Stimulated activated CD4-positive, alpha-beta T cell treated with anti-CD3 and anti-CD28 coated beads, Interleukin-4, amount 100 ng/mL, for 24 hours (primary cell): ENCODE measurements around the gene USP48.
"Not testable (repeated sequence)": the region's sequence is repeated elsewhere in the genome, so short reads cannot be mapped to it uniquely, and the experiment has no call there.

Experiments used
- DNase-seq: peaks from one replicate; pipeline ENCODE4 v3.0.0-alpha.2; 2020

Gene USP48

DNA sequence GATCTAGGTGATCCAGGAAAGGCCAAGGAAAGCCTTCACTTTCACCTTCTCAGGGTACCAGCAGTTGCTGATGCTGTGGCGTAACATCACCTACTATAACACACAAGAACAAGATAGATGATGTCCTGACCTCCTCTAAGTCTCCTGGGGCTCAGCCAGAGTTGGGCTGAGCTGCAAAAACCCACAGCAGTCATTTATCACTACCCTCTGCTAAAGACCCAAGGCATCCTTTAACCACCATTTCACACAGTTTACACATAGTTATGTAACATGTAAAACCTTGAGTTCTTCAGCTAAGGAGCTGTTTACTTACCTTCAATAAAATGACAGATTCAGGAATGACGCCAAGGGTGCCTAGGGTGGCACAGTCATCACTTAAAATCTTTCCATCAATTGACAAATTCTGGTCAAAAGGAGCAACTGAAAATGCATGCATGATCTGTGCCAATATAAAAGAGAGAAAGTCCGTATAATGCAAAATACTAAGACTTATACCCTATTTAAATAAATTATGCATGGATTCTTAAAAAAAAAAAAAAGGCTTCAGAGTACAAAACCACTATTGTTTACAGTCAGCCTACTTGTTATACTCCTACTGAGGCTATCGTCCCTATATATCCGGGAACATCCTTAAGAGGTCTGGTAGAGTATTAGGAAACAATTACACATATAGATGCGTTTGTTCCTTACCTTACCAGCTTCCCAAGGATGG is 93.1 kb downstream of the USP48 start:
- DNase-seq = no peak

DNA sequence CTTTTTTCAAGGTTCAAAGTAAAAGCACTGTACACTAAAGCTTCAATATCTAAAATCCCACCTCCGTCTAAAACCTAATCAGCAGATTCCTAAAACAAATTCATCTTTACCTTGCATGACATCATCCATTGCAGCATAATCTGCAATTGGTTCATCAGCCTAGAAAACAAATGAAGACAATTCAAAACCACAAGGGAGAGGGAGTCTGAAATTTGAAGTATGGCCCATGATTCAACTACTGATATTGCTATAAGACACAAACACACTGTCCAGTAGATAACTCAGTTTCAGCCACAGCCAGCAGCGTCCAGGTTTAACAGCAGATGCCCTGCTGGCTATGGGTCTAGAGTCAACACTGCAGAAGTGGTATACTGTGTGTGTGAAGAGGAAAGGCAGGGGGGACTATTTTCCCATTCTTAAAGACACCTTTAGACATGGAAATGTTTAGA is 95.8 kb downstream of the USP48 start:
- DNase-seq = no peak

DNA sequence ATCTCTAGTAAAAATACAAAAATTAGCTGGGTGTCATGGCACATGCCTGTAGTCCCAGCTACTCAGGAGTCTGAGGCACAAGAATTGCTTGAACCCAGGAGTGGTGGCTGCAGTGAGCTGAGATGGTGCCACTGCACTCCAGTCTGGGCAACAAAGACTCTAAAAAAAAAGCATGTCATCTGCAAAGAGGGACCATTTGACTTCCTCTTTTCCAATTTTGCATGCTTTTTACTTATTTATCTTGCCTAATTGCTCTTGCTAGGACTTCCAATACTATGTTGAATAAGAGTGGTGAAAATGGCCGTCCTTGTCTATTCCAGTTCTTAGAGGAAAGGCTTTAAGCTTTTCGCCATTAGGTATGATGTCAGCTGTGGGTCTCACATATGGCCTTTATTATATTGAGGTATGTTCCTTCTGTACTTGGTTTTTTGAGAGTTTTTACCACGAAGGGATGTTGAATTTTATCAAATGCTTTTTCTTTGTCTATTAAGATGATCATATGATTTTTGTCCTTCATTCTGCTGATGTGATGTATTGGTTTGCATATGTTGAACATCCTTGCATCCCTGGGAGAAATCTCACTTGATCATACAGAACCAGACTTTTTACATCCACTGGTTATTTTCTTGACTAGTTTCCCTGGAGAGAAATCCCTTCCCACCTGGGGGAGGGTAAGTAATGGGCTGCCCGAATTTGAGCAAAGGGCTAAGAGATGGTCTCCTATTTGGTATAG is 96.8 kb downstream of the USP48 start:
- DNase-seq = no peak

DNA sequence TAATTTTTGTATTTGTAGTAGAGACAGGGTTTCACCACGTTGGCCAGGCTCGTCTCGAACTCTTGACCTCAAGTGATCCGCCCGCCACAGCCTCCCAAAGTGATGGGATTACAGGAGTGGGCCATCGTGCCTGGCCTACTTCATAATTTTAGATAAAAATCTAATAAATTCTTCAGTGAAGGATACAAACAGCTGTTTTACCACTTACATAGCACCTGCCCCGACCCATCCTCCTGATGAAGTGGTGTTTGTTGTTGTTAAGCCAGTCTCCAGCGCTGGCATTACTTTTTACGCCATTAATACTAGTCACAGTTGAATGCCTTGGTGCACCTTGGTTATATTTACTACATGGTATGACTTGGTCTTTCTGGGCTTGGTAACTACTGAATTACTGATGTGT is 101.5 kb downstream of the USP48 start:
- no peak for DNase-seq

DNA sequence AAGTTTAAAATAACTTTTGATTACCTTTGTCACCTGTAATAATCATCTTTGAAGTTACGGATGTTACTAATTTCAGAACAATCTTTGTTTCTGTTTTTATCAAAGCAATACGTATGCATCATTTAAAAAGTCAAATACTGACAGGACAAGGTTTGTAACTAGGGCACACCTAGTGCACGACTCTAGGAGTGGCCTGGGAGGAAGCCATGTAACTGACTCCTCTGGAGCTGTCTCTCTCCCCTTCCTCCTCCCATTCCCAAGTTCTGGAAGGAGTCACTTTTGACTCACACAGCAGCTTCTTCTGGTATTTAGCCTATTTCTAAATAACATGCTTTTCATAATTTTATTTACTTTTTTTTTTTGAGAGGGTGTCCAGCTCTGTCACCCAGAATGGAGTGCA is 102.0 kb downstream of the USP48 start:
- no peak for DNase-seq

DNA sequence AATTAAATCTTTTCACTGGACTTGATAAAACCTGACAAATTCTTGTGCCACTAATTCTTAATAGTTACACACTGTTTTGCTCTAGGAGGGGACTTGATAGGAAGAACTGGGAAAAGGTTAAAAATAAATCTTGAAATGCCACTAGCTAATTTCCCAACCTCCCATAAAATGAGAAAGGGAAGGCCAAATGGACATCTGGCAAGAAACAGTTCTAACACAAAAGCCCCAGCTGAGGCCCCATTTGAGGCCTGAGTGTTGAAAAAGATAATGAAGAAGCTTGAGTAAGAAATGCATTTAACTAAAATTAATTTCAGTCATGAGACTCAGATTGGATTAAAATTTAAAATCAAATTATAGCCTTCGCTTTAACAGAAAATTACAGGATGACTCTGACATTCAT is 102.6 kb downstream of the USP48 start:
- DNase-seq = no peak

DNA sequence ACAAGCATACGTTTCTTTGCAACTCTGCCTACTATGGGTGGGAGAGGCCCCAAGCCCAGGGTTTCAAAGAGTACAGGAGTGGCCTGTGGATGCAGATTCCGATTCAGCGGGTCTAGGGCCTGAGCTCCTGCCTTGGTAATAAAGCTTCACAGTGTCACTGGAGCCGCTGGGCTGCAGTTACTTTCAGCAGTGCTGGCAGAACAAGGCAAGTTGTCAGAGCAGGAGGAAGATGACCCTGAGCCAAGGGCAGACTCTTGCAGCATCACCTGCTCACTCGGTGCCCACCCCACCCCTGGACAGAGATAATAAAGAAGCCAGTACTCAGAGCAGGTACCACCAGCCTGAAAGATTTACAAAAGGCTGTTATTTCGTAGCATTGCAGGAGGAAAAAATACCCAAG is 105.8 kb downstream of the USP48 start:
- DNase-seq = no peak

DNA sequence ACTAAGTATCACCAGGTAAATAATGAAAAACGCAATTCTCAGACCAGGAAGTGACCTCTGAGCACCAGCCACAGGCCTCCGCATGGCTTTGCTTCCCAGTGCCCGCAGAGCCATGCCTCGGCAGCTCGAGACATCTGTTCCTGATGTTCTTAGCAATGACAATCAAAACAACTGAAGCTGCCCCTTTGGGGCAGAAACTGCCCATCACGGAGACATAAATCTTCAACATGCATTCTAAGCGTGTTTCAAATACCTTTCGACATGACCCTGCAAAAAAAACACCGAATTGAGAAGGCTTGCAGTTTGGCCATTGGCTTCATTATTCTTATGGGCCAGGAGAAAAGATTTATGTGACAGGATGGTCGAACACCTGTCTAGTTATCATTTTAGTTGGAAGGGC is 108.0 kb downstream of the USP48 start:
- no peak for DNase-seq

DNA sequence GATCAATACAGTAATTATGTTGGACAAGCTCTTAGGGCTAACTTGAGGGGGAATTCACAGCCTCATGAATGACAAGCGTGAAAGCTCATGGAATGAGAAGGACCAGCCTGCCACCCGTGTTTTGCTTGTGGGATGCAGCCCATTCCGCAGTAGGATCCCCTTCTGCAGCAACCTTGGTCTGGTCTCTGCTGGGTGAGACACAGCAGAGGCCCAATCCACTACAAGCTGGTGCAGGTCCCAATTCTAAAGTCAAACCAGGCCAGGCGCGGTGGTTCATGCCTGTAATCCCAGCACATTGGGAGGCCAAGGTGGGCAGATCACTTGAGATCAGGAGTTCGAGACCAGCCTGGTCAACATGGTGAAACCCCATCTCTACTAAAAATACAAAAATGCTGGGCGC is 109.1 kb downstream of the USP48 start:
- not testable (repeated sequence) for DNase-seq

DNA sequence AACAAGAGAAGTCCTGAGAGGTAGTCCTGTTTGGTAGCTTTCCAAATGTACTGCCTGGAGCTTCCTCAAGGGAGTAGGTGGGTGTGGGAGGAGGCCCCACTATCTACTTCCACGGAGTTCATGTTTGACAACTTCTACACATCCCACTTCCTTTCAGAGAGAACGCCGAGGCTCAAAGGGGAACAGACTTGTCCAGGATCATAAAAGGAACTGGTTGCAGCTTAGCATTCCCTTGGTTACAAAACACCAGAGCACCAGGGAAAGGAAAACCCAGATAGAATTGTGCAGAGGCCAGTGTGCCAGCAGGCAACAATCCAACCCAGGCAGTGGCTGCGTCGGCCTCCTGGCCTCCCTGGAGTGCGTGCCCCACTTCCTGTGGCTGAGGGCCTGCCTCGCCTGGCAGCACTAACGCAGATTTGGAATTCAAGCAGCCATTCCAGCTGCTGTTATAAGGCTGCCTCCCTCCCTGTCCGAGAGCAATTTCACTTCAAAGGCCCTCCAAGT is 109.6 kb downstream of the USP48 start:
- DNase-seq = no peak

DNA sequence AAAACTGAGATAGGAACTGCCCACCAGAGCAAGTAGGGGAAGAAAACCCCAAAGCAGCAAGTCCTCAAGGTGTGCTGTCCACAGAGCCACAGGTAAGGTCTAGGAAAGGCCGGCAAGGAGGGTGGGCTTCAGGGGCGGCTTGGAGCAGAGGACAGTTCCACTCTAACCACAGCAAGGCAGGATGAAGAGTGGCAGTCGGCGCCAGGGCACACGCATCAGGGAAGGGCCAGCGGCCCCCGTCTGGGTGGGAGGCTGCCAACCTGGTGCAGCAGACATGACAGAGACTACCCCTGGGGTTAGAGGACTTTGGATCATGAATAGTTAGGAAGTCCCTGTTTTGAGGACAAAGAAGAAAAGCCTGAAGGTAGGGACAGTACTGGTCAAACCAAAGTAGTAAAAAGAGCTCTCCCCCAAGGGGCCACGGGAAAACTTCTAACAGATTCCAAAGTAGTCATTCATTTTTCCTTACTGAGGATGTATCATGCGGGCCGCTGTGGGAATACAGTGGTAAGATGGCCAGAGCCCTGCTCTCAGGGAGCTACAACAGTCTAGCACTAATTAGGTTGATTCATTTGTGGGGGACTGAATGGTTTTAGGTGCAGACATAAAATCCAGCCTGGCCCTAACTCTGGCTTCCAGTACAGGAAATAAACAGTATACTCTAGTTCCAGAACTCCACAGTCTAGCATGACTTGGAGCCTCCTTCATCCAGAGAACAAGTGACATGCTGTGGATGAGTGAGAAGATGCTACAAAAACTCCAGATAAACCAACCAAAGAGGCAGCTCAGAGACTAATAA is 110.3 kb downstream of the USP48 start:
- DNase-seq = no peak

DNA sequence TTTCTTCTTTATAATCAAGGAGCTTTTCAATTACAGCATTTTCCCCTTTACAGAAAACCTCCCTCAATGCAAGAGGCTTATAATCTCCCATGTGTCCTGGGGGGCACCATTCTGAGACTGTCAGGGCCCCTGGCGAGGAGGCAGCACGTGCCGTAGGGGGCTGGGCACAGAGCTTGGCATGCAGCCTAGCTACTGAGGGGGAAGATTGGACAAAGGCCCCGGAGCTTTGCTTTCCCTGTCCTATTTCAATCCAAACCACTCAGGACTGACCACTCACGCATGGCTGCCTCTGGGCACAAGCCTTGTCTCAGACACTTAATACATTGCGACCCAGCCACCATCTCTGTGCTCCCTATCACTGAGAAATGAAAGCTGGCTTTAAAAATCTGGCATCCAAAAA is 111.0 kb downstream of the USP48 start:
- DNase-seq = no peak

DNA sequence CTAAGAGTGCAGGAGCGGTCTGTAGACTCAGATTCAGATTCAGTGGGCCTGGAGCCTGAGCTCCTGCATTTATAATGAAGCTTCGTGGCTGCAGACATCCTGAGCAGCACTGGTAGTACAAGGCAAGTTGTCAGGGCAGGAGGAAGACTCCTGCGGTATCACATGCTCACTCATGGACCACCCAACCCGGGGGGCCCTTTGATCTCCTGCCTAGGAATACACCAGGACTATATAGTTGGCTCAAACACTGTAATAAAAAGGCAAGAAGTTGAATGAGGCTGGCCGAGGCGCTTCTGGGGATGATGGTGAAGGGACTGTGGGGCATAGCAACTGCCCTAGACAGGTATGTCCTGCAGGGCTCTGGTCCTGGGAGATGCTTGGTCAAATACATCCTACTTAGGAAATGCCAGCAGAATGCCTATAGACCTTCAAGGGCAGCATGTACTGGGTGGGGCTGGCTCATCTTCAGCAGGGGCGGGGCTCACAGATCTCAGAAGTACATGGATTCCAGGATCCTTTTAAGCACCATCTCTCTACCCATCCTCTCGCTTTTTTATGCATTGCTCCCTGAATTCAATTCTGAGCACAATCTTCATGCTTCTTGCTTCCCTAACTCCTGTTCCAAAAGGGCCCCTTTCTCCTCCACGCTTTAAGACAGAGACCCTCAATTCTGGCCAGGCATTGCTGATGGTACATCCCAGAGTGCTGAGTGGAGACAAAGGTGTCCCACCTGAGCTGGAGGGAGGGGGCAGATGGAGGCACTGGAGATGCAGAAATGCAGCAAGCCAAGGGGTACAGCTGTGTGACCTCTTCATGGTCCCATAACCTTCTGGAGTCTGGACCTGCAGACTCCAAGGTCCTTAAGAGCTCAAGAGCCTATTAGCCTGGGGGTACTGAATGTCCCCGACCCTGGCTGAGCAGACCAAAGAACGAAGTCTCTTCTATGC is 111.7 kb downstream of the USP48 start:
- no peak for DNase-seq

DNA sequence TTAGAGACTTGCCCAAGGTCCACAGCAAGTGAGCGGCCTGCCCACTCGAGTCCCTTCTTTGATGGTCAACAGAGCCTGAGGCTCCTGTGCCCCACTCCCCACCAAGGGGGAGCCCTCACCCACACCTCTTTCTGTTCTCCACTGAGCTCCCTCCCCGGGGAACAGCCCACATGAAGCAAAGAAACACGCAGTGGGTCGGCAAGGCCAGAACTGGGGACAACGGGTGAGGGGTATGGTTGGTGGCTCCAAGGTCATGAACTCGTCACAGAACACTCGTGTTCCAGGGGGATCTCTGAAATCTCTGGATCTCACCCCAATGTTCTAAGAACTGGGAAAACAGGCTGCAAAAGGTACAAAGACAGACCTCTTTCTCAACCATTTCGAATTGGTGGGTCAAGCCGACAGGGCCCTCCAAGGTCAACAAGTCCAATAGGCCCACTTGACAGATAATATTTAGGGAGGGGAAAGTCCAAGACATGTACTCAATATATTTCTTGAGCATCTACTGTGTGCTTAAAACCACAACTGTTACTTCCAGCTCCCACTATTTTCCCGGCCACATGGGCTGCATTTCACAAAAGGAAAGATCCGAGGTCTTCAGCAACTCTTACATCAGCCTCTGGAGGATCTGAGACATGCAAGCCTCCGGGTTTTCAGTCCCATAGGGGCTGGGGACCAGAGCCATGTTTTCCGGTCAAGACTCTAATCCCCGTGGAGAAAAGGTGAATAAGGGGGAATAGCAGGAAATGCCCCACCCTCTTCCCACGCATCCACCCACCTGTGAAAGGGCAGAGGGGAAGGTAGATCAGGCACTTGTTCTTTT is 112.7 kb downstream of the USP48 start:
- DNase-seq = no peak

DNA sequence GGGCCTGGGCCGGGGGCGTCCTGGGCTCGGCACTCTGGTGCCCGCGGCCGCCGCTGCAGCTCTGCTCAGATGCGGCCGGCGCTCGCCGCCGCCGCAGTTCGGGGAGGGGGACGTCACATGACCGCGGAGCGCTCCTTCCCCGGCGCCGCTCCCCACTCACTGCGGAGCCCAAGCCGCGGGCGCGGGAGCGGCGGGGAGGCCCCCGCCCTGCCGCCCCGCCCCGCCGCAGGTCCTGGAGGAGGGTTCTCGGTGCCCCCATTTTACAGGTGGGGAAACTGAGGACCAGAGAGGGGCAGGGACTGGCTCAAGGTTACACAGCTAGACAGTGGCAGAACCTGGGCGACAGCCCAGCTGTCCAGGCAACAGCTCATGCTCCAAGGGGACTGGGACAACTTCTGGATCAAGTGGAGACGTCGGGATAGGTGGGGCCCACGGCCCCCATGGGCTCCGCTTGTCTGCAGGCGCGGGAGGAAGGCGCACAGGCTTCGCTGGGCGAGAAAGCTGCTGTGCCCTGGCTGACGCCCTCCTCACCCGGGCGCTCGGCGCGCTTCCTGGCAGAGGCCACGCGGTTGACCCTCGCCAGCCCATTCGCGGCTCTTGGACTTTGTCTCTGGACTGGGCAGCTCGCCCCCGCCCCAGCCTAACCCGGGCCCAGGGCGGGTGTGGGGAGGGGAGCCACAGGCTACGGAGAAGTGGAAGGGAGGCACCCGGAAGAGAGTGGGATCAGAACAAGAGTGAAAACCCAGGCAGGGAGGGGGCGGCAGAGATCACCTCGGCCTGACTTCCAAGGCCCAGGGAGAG is 113.5 kb downstream of the USP48 start, which contains the start of gene RAP1GAP:
Gene RAP1GAP, minus strand, starts transcription at position 100 of the 801 bp plus-strand sequence. CDS start 49,325 bp downstream, outside the sequence.
- no peak for DNase-seq

DNA sequence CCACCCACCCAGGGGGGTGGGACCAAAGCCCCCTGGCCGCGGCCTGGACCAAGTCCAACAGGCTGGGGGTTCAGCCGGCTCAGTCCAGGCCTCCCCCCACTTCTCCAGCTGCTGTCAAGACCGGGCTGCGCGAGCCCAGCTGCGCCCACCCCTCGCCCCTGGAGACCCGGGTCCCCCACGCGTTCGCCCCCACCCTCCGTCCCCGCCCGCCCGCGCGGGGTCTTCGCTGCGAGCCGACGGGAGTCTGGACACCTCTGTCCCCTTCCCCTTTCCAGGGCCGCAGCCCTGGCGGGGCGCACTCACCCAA is 114.0 kb downstream of the USP48 start:
- DNase-seq = no peak

DNA sequence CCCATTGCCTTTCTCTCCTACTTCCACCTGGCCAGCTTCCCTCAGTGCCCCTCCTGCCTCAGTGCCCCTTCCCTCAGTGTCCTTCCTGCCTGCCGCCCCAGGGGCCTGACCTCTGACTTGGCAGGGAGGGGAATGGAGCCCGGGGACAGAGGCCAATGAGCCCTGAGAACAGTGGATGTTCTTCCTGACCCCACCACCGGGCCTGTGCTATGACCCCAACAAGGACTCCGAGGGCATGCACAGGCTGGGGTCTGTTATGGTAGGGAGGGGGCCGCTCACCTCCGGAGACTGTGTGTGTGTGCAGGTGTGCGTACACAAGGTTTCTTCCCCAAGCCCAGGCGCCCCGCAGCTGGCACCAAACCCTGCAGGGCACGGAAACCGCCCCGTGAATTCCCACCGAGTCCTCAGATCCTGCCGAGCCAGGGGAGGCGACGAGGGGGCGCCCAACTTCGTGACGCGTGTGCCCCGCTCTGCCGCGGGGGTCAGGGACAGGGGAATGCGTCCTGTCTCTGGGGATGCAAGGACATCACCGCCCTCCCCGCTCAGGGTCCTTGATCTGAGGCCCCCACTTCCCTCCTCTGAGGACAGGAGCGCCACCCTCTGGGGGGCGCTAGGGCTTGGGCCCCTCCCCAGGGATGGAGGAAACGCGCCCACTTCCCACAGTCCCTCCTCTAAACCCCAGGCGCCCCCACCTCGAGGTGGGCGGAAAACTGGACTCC is 114.6 kb downstream of the USP48 start:
- DNase-seq = no peak

DNA sequence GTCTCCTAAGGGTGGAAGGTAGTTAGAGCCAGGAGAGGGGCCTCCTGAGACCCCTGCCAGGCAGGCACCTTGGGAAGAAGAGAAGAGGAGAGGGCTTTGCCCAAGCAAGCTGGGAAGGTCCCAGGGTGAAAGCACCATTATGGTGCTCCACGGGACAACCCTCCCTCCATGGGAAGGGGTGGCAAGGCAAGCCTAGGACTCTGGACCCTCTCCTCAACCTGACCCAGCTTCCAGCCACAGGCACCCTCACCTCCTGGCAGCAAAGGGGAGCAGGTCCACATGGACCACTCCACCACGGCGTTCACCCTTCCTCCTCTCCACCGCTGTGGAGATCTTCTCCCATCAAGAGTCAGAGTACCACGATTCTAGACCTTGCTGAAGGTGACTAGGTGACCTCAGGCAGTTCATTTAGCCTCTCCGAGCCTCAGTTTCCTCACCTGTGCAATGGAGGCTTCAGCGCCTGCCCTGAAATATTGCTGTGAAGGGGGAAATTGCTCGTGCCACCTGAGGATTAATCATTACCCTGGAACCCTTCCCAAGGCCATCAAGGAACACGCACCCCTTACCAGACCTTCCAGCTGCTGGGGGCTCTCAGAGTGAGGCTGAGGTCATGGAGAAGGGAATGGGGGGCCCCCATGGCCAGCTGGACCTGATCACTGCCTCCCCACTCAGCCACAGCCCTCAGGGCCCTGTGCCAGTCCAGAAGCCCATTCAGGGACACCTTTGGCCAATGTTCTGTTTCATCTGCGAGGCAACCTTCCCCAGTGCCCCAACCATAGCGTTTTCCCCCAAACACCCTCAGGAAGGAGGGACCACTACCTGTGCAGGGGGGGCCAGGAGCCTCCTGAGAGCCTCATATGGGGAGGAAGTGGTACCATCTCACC is 115.4 kb downstream of the USP48 start:
- DNase-seq = no peak
